ENCODE measurements around the gene SPARCL1.
"Not testable (repeated sequence)": the region's sequence is repeated elsewhere in the genome, so short reads cannot be mapped to it uniquely, and the experiment has no call there.

The SPARCL1 gene

DNA sequence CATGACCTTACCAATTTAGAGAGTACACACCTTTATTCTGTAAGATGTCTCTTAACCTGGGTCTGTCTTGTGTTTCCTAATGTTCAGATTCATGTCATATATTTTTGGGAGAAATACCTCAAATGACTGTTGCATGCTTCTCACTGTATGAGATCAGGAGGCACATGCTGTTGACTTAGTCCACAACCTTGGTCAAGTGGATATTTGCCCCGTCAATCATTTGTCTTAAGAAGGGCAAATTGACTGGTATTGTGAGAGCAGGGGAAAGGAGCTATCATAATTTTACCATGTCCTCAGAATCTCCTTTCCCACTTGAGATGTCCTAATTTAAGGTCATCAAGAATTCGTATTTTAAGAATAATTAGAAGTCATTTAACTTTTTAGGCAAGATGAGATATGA lies 95.8 kb downstream of the SPARCL1 start:
- DNase-seq: no peak

DNA sequence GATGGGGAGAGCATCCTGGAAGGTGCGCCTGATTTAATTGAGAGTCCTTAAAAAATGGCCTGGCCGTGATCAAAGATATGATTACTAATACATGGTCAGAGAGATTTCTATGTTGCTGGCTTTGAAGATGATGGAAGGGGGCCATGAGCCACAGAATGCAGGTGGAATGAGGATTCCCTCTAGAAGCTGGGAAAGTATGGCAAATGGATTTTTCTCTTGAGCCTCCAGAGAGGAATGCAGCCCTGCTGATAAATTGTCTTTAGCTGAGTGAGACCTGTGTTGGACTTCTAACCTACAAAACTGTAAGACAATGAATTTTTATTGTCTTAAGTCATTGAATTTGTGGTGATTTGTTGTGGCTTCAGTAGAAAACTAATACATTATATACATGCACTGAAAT lies 99.1 kb downstream of the SPARCL1 start:
- DNase-seq: no peak

DNA sequence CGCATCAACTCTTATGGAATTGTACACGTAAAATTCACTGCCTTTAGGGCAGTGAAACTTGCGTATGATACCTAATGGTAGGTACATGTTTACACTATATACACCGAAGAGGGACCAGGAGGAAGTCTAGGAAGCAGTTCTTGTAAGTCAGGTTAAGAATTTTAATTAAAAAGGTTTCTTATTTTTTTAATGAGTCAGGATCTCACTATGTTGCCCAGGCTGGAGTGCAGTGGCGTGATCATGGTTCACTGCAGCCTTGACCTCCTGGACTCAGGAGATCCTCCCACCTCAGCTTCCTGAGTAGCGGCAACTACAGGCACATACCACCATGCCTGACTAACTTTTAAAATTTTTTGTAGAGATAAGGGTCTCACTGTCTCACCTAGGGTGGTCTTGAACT lies 100.2 kb downstream of the SPARCL1 start:
- DNase-seq: no peak

DNA sequence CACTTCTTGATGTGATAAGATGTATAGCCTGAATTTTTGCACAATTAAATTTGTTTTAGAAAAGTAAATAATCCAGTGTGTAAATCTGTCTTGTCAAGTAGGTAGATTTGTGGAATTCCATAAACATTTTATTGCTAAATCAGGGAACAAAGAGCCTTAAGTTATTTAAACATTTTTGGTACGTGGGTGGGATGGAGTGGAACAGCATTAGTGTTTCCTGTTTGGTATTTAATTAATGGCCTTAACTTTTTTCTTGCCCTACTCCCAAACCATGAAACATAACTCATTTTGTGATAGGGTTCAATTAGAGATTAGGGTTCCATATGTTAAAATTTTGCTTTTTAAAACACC lies 101.7 kb downstream of the SPARCL1 start:
- no peak for DNase-seq

DNA sequence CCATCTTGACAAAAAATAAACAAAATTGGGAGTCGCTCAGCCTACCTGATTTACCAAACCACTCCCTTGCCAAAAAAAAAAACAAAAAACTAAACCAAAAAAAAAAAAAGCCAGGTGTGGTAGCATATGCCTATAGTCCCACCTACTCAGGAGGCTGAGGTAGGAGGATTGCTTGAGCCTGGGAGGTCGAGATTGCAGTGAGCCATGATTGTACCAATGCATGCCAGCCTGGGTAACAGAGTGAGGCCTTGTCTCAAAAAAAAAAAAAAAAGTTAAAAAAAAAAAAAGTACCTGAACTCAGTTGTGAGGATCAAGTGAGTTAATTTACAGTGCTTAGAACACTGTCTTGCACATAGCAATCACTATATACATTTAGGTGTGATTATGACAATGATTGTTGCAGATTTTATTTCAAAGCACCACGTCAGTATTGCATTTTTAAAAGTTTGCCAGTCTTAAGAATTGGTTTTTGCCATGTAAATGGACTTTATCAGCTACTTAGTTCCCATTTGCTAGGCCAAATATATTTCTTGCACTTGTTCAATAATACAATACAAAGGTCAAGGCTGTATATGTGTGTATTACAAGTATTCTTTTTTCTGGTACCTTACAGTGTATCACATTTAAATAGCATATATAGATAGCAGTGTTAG lies 102.2 kb downstream of the SPARCL1 start:
- no peak for DNase-seq

DNA sequence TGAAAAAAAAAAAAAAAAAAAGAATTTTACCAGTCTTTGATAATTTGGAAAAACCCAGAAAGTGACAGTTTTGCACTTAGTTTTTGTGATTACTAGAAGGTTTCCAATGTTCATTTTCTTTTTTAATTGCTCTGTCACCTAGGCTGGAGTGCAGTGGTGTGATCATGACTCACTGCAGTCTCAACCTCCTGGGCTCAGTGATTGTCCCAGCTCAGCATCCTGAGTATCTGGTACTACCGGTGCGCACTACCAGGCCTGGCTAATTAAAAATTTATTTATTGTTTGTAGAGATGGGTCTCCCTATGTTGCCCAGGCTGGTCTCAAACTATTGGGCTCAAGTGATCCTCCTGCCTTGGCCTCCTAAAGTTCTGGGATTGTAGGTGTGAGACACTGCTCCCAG lies 103.5 kb downstream of the SPARCL1 start:
- DNase-seq: no peak

DNA sequence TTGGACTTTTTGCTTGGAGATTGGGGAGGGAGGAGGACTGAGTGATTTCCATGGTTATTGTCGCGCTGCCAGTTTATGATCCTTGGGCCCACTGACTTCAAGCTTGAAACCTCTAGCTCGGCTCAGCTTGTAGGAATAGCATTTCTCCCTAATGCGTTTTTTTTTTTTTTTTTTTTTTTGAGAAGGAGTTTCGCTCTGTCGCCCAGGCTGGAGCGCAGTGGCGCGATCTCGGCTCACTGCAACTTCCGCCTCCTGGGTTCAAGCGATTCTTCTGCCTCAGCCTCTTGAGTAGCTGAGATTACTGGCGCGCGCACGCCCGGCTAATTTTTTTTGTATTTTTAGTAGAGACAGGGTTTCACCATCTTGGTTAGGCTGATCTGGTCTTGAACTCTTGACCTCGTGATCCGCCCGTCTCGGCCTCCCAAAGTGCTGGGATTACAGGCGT lies 105.1 kb downstream of the SPARCL1 start:
- DNase-seq: not testable (repeated sequence)

Measured in NCI-H526 (cell line).